ENCODE results near the gene CAST.

Gene CAST

DNA sequence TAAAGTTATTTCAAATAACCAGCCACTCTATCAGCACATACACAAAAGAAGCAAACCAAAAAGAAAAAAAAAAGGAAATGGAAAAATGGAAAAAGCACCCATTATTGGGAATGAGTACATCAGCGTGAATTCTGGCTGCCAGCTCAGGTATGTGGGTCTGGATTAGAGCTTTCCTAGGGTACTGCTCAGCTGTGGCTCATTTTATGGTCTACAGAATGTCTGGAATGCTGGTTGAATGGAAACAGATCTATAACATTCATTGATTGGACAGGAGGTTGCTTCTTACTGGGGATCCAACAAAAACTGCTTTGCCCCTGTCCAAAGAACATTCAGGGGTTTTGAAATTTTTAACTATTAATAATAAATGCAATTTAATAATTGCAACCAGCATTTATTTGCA is 3.9 kb upstream of the CAST start:
- no peak for TF ChIP-seq CTCF (IDR thresholded peaks at IDR 0.05; ENCODE audit: insufficient read depth, low read depth, low read length, missing control alignments)

GRCh38 chr5:96659170-96659569 is 3.0 kb upstream of the CAST start:
- no peak overlapping the region for H3K4me3 ChIP-seq (ENCODE audit: low read length)
- DNase-seq (ENCODE audit: low read depth), result no peak
- no peak for TF ChIP-seq CTCF (IDR thresholded peaks at IDR 0.05; ENCODE audit: insufficient read depth, low read depth, low read length, missing control alignments)

More for the DNA sequence above, 3.9 kb upstream of the CAST start:
- no peak overlapping the region for H3K4me3 ChIP-seq (ENCODE audit: low read length)
- DNase-seq (ENCODE audit: low read depth), result no peak

GRCh38 chr5:96660971-96661854 is 963 bp upstream of the CAST start:
- TF ChIP-seq CTCF (IDR thresholded peaks at IDR 0.05; ENCODE audit: insufficient read depth, low read depth, low read length, missing control alignments), result no peak
- peak overlapping the region; percentile 87 for H3K4me3 ChIP-seq (ENCODE audit: low read length)
- peak; percentile 50 for DNase-seq (ENCODE audit: low read depth)

DNA sequence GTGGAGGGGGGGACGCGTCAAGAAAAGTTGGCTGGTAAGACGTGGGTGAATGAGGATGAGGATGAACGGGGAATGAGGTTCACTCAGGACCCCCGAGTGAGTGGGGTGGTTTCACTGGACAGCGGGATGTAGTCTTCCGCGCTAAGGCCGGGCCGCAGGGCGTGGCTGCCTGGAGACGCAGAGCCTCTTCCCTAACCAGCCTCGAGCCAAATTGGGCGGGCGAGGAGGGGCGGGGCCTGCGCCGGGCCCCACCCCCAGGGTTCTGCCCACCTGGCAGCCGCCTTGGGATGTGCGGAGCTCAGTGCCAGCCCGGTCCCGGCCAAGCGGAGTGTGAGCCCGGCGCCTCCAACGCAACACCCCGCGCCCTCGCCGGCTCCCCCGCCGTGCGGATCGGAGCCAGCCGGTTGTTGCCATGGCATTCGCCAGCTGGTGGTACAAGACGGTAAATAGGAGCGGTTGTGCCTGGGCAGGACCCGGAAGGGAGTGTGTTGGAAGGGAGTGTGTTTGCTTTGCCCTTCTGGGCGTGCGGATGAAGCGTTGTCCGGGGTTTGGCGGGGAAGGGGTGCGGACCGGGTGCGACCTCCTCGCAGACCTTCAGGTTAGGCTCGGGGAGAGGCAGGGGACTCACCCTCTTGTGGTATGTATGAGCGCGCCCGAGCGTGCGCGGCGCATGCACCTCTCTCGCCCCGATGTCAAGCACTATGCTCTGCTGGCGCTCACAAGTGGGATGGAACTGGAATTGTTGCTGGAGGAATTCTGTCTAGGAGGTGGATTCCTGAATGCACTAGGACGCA is 746 bp downstream of the CAST start:
- DNase-seq (ENCODE audit: low read depth), result peak; percentile 93
- H3K4me3 ChIP-seq (ENCODE audit: low read length), result peak overlapping the region; percentile 87

GRCh38 chr5:96663608-96664007 is 1.4 kb downstream of the CAST start:
- TF ChIP-seq CTCF (IDR thresholded peaks at IDR 0.05; ENCODE audit: insufficient read depth, low read depth, low read length, missing control alignments), result no peak
- DNase-seq (ENCODE audit: low read depth), result no peak
- H3K4me3 ChIP-seq (ENCODE audit: low read length), result peak overlapping the region; percentile 87

More for the DNA sequence above, 746 bp downstream of the CAST start:
- no peak for TF ChIP-seq CTCF (IDR thresholded peaks at IDR 0.05; ENCODE audit: insufficient read depth, low read depth, low read length, missing control alignments)

GRCh38 chr5:96664669-96665068 is 2.5 kb downstream of the CAST start:
- no peak overlapping the region for H3K4me3 ChIP-seq (ENCODE audit: low read length)
- no peak for TF ChIP-seq CTCF (IDR thresholded peaks at IDR 0.05; ENCODE audit: insufficient read depth, low read depth, low read length, missing control alignments)
- no peak for DNase-seq (ENCODE audit: low read depth)
